Caco-2 (cell line): ENCODE data around the gene LAMTOR1. TPM values are rescaled to one million over a fixed set of nuclear protein-coding genes. Genes with fewer than 3 reads are reported as not detected.

ENCODE experiments used
- BruUV-seq: library from RNA; stranded (reverse); fragments of 400-500 nt; replicated peaks from 2 replicates; lab custom pipeline; 2021; lab: Mats Ljungman, UMichigan
- CTCF ChIA-PET: fragments of 300-600 bp; sonication (Branson Sonifier 250); formaldehyde crosslinking; loops from one replicate; lab custom pipeline; 2022; ENCODE audit warnings: antibody characterized with exemption; lab: Charles Lee
- POLR2A ChIA-PET: fragments of 300-600 bp; sonication (Branson Sonifier 250); formaldehyde crosslinking; loops from one replicate; lab custom pipeline; 2022; ENCODE audit warnings: antibody characterized with exemption; lab: Charles Lee
- DNase-seq, 2 experiments: peaks; one replicate each; pipeline versions ENCODE4 v3.0.0 to v3.0.0-alpha.2; 2020 to 2022
- H3K27me3 ChIP-seq: replicated peaks from 2 replicates; pipeline ENCODE4 v1.6.0; 2011; ENCODE audit warnings: low read length; ENCODE audit not compliant: control insufficient read depth, insufficient read depth
- H3K36me3 ChIP-seq: 2 replicates; pipeline ENCODE4 v1.5.1; 2011; ENCODE audit warnings: low read length; ENCODE audit not compliant: control insufficient read depth, insufficient read depth
- H3K4me1 ChIP-seq: fragments of 250-450 bp; sonication (Bioruptor Pico); 2 replicates; pipeline ENCODE4 v1.5.1; 2020; ENCODE audit warnings: mild to moderate bottlenecking
- H3K4me3 ChIP-seq: 2 replicates; pipeline ENCODE4 v1.5.1; 2011; ENCODE audit warnings: low read depth, mild to moderate bottlenecking, control low read depth, low read length
- H3K9me3 ChIP-seq: fragments of 250-450 bp; sonication (Bioruptor Pico); 2 replicates; pipeline ENCODE4 v1.5.1; 2020; ENCODE audit warnings: mild to moderate bottlenecking, moderate library complexity
- H3K27ac Mint-ChIP-seq: one replicate; pipeline ENCODE4 v1.8.0; 2022; ENCODE audit warnings: mixed read lengths; ENCODE audit not compliant: unreplicated experiment
- H3K27me3 Mint-ChIP-seq: one replicate; pipeline ENCODE4 v1.8.0; 2022; ENCODE audit warnings: mixed read lengths; ENCODE audit not compliant: insufficient read depth, unreplicated experiment
- H3K36me3 Mint-ChIP-seq: one replicate; pipeline ENCODE4 v1.8.0; 2022; ENCODE audit warnings: mild to moderate bottlenecking, mixed read lengths; ENCODE audit not compliant: insufficient read depth, unreplicated experiment
- H3K4me1 Mint-ChIP-seq: one replicate; pipeline ENCODE4 v1.8.0; 2022; ENCODE audit warnings: low read depth, mixed read lengths; ENCODE audit not compliant: unreplicated experiment
- H3K4me3 Mint-ChIP-seq: one replicate; pipeline ENCODE4 v1.8.0; 2022; ENCODE audit warnings: mild to moderate bottlenecking, moderate library complexity, mixed read lengths; ENCODE audit not compliant: unreplicated experiment
- H3K9me3 Mint-ChIP-seq: one replicate; pipeline ENCODE4 v1.8.0; 2022; ENCODE audit warnings: mixed read lengths; ENCODE audit not compliant: unreplicated experiment
- CTCF ChIP-seq, 2 experiments: fragments of 200-600 bp in 1 of 2; IDR thresholded peaks; 1 replicate in 1 of 2; 2 replicates in 1 of 2; pipeline versions ENCODE4 v1.5.1 to v1.8.0; 2011 to 2022; ENCODE audit warnings: antibody characterized with exemption in 1 of 2, control low read depth in 1 of 2, inconsistent platforms in 1 of 2, low read depth in 1 of 2, low read length in 1 of 2, mild to moderate bottlenecking in 1 of 2, moderate library complexity in 1 of 2; ENCODE audit not compliant: insufficient read depth in 1 of 2, severe bottlenecking in 1 of 2, unreplicated experiment in 1 of 2
- intact Hi-C: fragments of 100-400 bp; cut with micrococcal nuclease; formaldehyde crosslinking; loops from one replicate; pipeline ENCODE4 v1.10.0; 2022; ENCODE audit not compliant: unreplicated experiment
- total RNA-seq: library from RNA; stranded (reverse); gene quantifications from 2 replicates; pipeline ENCODE4 v1.2.3, GENCODE V29; 2022

The LAMTOR1 gene
- total RNA-seq, 1 experiment from 2014 or later, result 170 TPM

GRCh38 chr11:72140661-72141060 lies 37.6 kb upstream of the LAMTOR1 start:
- Mint-ChIP-seq H3K9me3 (peaks cover 9% of the 10 kb centered on the region), H3K36me3 (peaks cover 5% of the 10 kb centered on the region), H3K4me3 (no peak overlapping the region), H3K27me3 (no peaks in the 10 kb centered on the region), H3K27ac (no peak overlapping the region), H3K4me1 (peaks cover 22% of the 10 kb centered on the region)
- intact Hi-C loops, result no loop called here
- no peak for DNase-seq
- no peaks in the 10 kb centered on the region for H3K27me3 ChIP-seq
- H3K4me1 ChIP-seq, result peaks cover 8% of the 10 kb centered on the region
- H3K36me3 ChIP-seq, result no peaks in the 10 kb centered on the region
- TF ChIP-seq CTCF (IDR thresholded peaks at IDR 0.05; ENCODE audit: insufficient read depth in 1 of 2, low read depth in 1 of 2, low read length in 1 of 2, severe bottlenecking in 1 of 2, unreplicated experiment in 1 of 2), result no peak
- H3K9me3 ChIP-seq, result no peaks in the 10 kb centered on the region
- no peak overlapping the region for H3K4me3 ChIP-seq
- CTCF ChIA-PET, result interaction anchor here (1.0 kb wide), 1 partner anchor 115 kb away, joined by 3 read pairs; no protein-coding TSS in a partner anchor
- POLR2A ChIA-PET, result no interaction called here
- BruUV-seq, result no TSS peak

GRCh38 chr11:72139500-72139899 lies 36.4 kb upstream of the LAMTOR1 start:
- Mint-ChIP-seq H3K27me3 (no peaks in the 10 kb centered on the region), H3K9me3 (peaks cover 9% of the 10 kb centered on the region)
- POLR2A ChIA-PET, result no interaction called here

GRCh38 chr11:72138821-72139390 lies 35.8 kb upstream of the LAMTOR1 start:
- H3K36me3 Mint-ChIP-seq, result peaks cover 2% of the 10 kb centered on the region
- CTCF ChIA-PET, result interaction anchor here (1.1 kb wide), 1 partner anchor 114 kb away, joined by 3 read pairs; no protein-coding TSS in a partner anchor
- Histone ChIP-seq H3K4me1 (peaks cover 3% of the 10 kb centered on the region; the same call in 1 of the 2 replicates), H3K27me3 (no peaks in the 10 kb centered on the region), H3K36me3 (no peaks in the 10 kb centered on the region), H3K9me3 (no peaks in the 10 kb centered on the region), H3K4me3 (no peak overlapping the region)
- intact Hi-C loops, result no loop called here
- no TSS peak for BruUV-seq
- TF ChIP-seq CTCF (IDR thresholded peaks at IDR 0.05; ENCODE audit: insufficient read depth in 1 of 2, low read depth in 1 of 2, low read length in 1 of 2, severe bottlenecking in 1 of 2, unreplicated experiment in 1 of 2), result no peak
- peaks cover 18% of the 10 kb centered on the region for H3K4me1 Mint-ChIP-seq
- H3K4me3 Mint-ChIP-seq, result no peak overlapping the region
- POLR2A ChIA-PET, result no interaction called here
- H3K27me3 Mint-ChIP-seq, result no peaks in the 10 kb centered on the region
- H3K9me3 Mint-ChIP-seq, result peaks cover 9% of the 10 kb centered on the region
- DNase-seq, result no peak
- H3K27ac Mint-ChIP-seq, result no peak overlapping the region

More at GRCh38 chr11:72139500-72139899, 36.4 kb upstream of the LAMTOR1 start:
- no peak overlapping the region for H3K4me3 Mint-ChIP-seq
- no peak overlapping the region for H3K27ac Mint-ChIP-seq
- DNase-seq, result no peak
- peaks cover 22% of the 10 kb centered on the region for H3K4me1 Mint-ChIP-seq
- H3K36me3 Mint-ChIP-seq, result peaks cover 5% of the 10 kb centered on the region
- Histone ChIP-seq H3K4me1 (peaks cover 3% of the 10 kb centered on the region), H3K4me3 (no peak overlapping the region), H3K9me3 (no peaks in the 10 kb centered on the region), H3K27me3 (no peaks in the 10 kb centered on the region), H3K36me3 (no peaks in the 10 kb centered on the region)
- intact Hi-C loops, result no loop called here
- no peak for TF ChIP-seq CTCF (IDR thresholded peaks at IDR 0.05; ENCODE audit: insufficient read depth in 1 of 2, low read depth in 1 of 2, low read length in 1 of 2, severe bottlenecking in 1 of 2, unreplicated experiment in 1 of 2)
- BruUV-seq, result no TSS peak
- CTCF ChIA-PET, result interaction anchor here (1.1 kb wide), 1 partner anchor 114 kb away, joined by 3 read pairs; no protein-coding TSS in a partner anchor
